CD4-positive, alpha-beta T cell treated with Interferon alpha-2 for 1 hour (primary cell): ENCODE results near the gene ADGRD1.

Source experiments
- DNase-seq, 2 donors: peaks; one replicate each; pipeline ENCODE4 v3.0.0-alpha.2; 2020 to 2022

The ADGRD1 gene

GRCh38 chr12:131177599-131177998 lies 223.9 kb downstream of the ADGRD1 start:
- no peak for DNase-seq

- no peak for DNase-seq
These were observed 233.9 kb downstream of the ADGRD1 start for GRCh38 chr12:131187602-131188001.

GRCh38 chr12:131188131-131189050 lies 234.7 kb downstream of the ADGRD1 start:
- DNase-seq = no peak

GRCh38 chr12:131189781-131190180 lies 236.1 kb downstream of the ADGRD1 start:
- DNase-seq = no peak

- no peak for DNase-seq
These were observed 237.3 kb downstream of the ADGRD1 start for GRCh38 chr12:131190965-131191364.
